SU-DHL-6 (cell line): ENCODE results near the gene LRRN3.
A peak's percentile ranks its signal among the peaks of the same experiment; 100 is the strongest.

Source experiments
- H2AFZ ChIP-seq: fragments of 200-600 bp; sonication (generic); 2 replicates; pipeline ENCODE4 v1.6.1; 2014; ENCODE audit warnings: low read depth, mild to moderate bottlenecking, moderate library complexity, mixed read lengths, antibody characterized with exemption, low read length; ENCODE audit not compliant: severe bottlenecking
- H3F3A ChIP-seq: fragments of 200-600 bp; shearing (Covaris generic); 2 replicates; pipeline ENCODE4 v1.6.0; 2016; ENCODE audit warnings: antibody characterized with exemption, mild to moderate bottlenecking; ENCODE audit not compliant: insufficient read depth
- H3K27ac ChIP-seq: fragments of 200-600 bp; sonication (generic); 2 replicates; pipeline ENCODE4 v1.5.1; 2016; ENCODE audit warnings: low read depth, mild to moderate bottlenecking, low read length, moderate library complexity, mixed read lengths
- H3K27me3 ChIP-seq: fragments of 200-600 bp; sonication (generic), shearing (Covaris generic); 2 replicates; pipeline ENCODE4 v1.6.0; 2014; ENCODE audit warnings: mild to moderate bottlenecking, low read length
- H3K36me3 ChIP-seq: fragments of 200-600 bp; sonication (generic); 2 replicates; pipeline ENCODE4 v1.6.1; 2014; ENCODE audit warnings: mild to moderate bottlenecking, low read length, mixed read lengths
- H3K4me2 ChIP-seq: fragments of 300-600, 200-600 bp; shearing (Covaris generic), sonication (generic); 2 replicates; pipeline ENCODE4 v1.6.0; 2014; ENCODE audit warnings: low read length, low read depth, mild to moderate bottlenecking; ENCODE audit not compliant: poor library complexity, severe bottlenecking
- H3K4me3 ChIP-seq: fragments of 200-600 bp; sonication (generic); 2 replicates; pipeline ENCODE4 v1.5.1; 2014; ENCODE audit warnings: antibody characterized with exemption, low read length, mild to moderate bottlenecking, mixed read lengths; ENCODE audit not compliant: insufficient read depth, poor library complexity, severe bottlenecking
- H3K79me2 ChIP-seq: fragments of 200-600 bp; sonication (generic); 2 replicates; pipeline ENCODE4 v1.6.1; 2014; ENCODE audit warnings: mild to moderate bottlenecking, low read length, moderate library complexity; ENCODE audit not compliant: insufficient read depth
- H3K9ac ChIP-seq: fragments of 200-600 bp; sonication (generic); 2 replicates; pipeline ENCODE4 v1.7.0; 2014; ENCODE audit warnings: mild to moderate bottlenecking, low read length
- H3K9me2 ChIP-seq: fragments of 200-600 bp; sonication (generic); replicated peaks from 2 replicates; pipeline ENCODE4 v1.6.1; 2014; ENCODE audit warnings: low read length; ENCODE audit not compliant: insufficient read depth
- H3K9me3 ChIP-seq: fragments of 200-600 bp; sonication (generic); 2 replicates; pipeline ENCODE4 v1.6.1; 2014; ENCODE audit warnings: low read length, mixed read lengths; ENCODE audit not compliant: insufficient read depth
- H4K20me1 ChIP-seq: fragments of 200-600 bp; sonication (generic); 2 replicates; pipeline ENCODE4 v1.6.1; 2014; ENCODE audit warnings: low read depth, mild to moderate bottlenecking, antibody characterized with exemption, low read length, moderate library complexity, mixed read lengths
- CTCF ChIP-seq: fragments of 200-600 bp; sonication (generic); IDR thresholded peaks from one replicate; pipeline ENCODE4 v1.5.1; 2017; ENCODE audit warnings: antibody characterized with exemption, mild to moderate bottlenecking, low read length, moderate library complexity; ENCODE audit not compliant: insufficient read depth, poor library complexity, severe bottlenecking
- EZH2phosphoT487 ChIP-seq: fragments of 200-600 bp; sonication (generic), shearing (Covaris generic); conservative IDR thresholded peaks from 2 replicates; pipeline ENCODE4 v1.6.1; 2018; ENCODE audit warnings: mild to moderate bottlenecking, antibody characterized with exemption, low read length, moderate library complexity, mixed read lengths

Gene LRRN3

GRCh38 chr7:111105269-111105668 is 14.3 kb downstream of the LRRN3 start:
- Histone ChIP-seq H2AFZ (no peak overlapping the region), H3K4me2 (peak overlapping the region; percentile 60), H3K9me3 (no peaks in the 10 kb centered on the region), H3K27ac (peak overlapping the region; percentile 67), H3K36me3 (peaks cover 46% of the 10 kb centered on the region), H3K9ac (no peak overlapping the region), H3K79me2 (peaks cover 48% of the 10 kb centered on the region), H3K4me3 (no peak overlapping the region), H3F3A (peaks cover 33% of the 10 kb centered on the region), H3K27me3 (no peaks in the 10 kb centered on the region), H4K20me1 (no peaks in the 10 kb centered on the region), H3K9me2 (no peaks in the 10 kb centered on the region)
- no peak for TF ChIP-seq EZH2phosphoT487
- no peak for TF ChIP-seq CTCF

DNA sequence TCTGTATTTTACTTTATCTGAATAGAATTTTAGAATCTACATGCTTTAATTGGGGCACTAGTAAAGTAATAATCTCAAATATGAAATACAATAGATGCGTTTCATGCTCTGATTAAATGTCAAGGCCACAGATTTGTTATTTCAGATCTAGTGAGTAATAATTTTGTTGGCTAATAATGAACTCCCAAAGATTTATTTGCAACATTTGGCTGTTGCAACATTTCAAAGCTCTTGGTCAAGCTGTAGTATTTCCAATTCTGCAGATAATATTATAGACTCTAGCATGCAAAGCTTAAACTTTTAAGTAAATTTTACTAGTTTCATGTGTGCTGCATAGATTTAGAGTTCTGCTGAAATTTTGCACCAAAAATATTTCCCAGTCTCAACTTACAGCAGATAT is 16.7 kb downstream of the LRRN3 start:
- H3K27me3 ChIP-seq = no peaks in the 10 kb centered on the region
- H3K9ac ChIP-seq = no peak overlapping the region
- no peak overlapping the region for H3K27ac ChIP-seq
- H4K20me1 ChIP-seq = no peaks in the 10 kb centered on the region
- no peak overlapping the region for H3K4me2 ChIP-seq
- no peaks in the 10 kb centered on the region for H3K9me3 ChIP-seq
- H3K9me2 ChIP-seq = no peaks in the 10 kb centered on the region
- H2AFZ ChIP-seq = no peak overlapping the region
- H3F3A ChIP-seq = peaks cover 29% of the 10 kb centered on the region
- peaks cover 31% of the 10 kb centered on the region for H3K79me2 ChIP-seq
- H3K4me3 ChIP-seq = no peak overlapping the region
- peaks cover 30% of the 10 kb centered on the region; the same call in 1 of the 2 replicates for H3K36me3 ChIP-seq
- TF ChIP-seq CTCF = no peak
- no peak for TF ChIP-seq EZH2phosphoT487

DNA sequence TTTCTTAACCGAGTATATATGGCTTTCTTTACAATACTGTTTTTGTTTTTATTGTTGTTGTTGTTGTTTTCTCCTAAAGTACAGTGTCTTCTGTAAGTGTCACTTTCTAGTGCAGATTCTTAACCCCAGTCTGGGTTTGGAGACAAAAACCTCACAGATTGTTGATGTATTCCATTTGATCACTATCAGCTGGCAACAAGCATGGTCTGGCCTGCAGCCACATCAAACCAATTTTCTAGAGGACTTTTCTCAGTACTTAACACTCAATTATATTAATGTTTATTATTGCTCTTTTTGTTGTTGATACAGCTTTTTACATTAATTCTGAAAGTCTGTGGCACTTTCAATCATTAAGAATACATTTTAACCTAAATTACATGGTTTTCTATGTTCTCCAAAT is 17.1 kb downstream of the LRRN3 start:
- no peak overlapping the region for H3K27ac ChIP-seq
- no peak overlapping the region for H3K4me2 ChIP-seq
- H3K9ac ChIP-seq = no peak overlapping the region
- TF ChIP-seq CTCF (no peak), EZH2phosphoT487 (no peak)
- H3K36me3 ChIP-seq = peaks cover 26% of the 10 kb centered on the region; the same call in 1 of the 2 replicates
- no peaks in the 10 kb centered on the region for H4K20me1 ChIP-seq
- H3F3A ChIP-seq = peaks cover 29% of the 10 kb centered on the region
- no peaks in the 10 kb centered on the region for H3K27me3 ChIP-seq
- H3K9me3 ChIP-seq = no peaks in the 10 kb centered on the region
- no peaks in the 10 kb centered on the region for H3K9me2 ChIP-seq
- peaks cover 29% of the 10 kb centered on the region for H3K79me2 ChIP-seq
- H2AFZ ChIP-seq = no peak overlapping the region
- H3K4me3 ChIP-seq = no peak overlapping the region

DNA sequence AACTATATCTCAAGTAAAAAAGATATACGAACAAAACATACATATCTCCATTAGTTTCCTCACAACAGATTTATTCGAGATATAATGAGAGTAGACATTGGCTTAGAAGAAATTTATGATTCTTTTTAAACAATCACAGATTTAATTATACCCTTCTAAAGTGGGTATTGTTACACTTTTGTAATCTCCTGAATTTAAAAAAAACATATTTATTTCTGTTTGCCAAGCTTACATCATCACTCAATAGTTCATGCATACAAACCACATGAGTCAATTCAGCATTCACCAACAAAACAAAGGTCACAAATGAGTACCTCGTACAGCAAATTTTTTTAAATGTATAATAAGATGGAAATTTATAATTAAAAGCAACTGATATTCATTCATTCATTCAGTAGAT is 17.6 kb downstream of the LRRN3 start:
- no peak overlapping the region for H3K4me3 ChIP-seq
- no peaks in the 10 kb centered on the region for H3K27me3 ChIP-seq
- peaks cover 21% of the 10 kb centered on the region; the same call in 1 of the 2 replicates for H3K36me3 ChIP-seq
- H2AFZ ChIP-seq = no peak overlapping the region
- H3K27ac ChIP-seq = no peak overlapping the region
- H3F3A ChIP-seq = peaks cover 24% of the 10 kb centered on the region
- H4K20me1 ChIP-seq = no peaks in the 10 kb centered on the region
- no peak overlapping the region for H3K9ac ChIP-seq
- H3K9me2 ChIP-seq = no peaks in the 10 kb centered on the region
- no peaks in the 10 kb centered on the region for H3K9me3 ChIP-seq
- H3K4me2 ChIP-seq = no peak overlapping the region
- H3K79me2 ChIP-seq = peaks cover 24% of the 10 kb centered on the region
- TF ChIP-seq CTCF = no peak
- no peak for TF ChIP-seq EZH2phosphoT487
